ENCODE measurements around the gene CDK5R1.

DNA sequence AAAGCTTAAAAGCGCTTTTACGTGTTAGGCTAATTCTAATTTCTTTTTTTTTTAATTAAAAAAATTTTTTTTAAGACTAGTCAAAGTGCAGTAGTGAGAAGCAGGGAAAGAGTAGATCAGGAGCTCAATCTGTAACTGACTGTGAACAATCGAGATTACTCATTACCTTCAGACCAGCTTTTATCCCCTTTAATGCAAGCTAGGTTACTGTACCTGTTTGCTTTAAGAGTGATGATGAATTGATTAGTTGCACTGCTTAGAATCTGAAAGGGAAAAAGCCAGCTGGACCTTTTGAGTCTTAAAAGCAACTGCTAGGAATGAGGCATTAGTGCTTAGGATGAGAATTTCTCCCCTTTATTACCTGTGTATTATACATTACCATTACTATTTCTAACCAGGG lies 23.5 kb upstream of the CDK5R1 start:
- TF ChIP-seq, protein P1, sequence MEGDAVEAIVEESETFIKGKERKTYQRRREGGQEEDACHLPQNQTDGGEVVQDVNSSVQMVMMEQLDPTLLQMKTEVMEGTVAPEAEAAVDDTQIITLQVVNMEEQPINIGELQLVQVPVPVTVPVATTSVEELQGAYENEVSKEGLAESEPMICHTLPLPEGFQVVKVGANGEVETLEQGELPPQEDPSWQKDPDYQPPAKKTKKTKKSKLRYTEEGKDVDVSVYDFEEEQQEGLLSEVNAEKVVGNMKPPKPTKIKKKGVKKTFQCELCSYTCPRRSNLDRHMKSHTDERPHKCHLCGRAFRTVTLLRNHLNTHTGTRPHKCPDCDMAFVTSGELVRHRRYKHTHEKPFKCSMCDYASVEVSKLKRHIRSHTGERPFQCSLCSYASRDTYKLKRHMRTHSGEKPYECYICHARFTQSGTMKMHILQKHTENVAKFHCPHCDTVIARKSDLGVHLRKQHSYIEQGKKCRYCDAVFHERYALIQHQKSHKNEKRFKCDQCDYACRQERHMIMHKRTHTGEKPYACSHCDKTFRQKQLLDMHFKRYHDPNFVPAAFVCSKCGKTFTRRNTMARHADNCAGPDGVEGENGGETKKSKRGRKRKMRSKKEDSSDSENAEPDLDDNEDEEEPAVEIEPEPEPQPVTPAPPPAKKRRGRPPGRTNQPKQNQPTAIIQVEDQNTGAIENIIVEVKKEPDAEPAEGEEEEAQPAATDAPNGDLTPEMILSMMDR (IDR thresholded peaks at IDR 0.05) = no peak
- TF ChIP-seq POLR2AphosphoS5 (IDR thresholded peaks at IDR 0.05) = no peak

Data from stomach (tissue), 4 donors.